Peyer's patch (tissue), 4 donors: ENCODE data around the gene PTCRA.

Experiments
- CTCF ChIP-seq, 6 experiments: fragments of 450-650 bp in 4 of 6; fragments of 200-600 bp in 2 of 6; sonication (generic) in 1 of 6; IDR thresholded peaks; one replicate each; pipeline ENCODE4 v1.5.1; 2017 to 2019; ENCODE audit warnings: antibody characterized with exemption in 6 of 6, mild to moderate bottlenecking in 3 of 6, moderate library complexity in 1 of 6
- POLR2A ChIP-seq, 2 donors: fragments of 450-650 bp; IDR thresholded peaks; one replicate each; pipeline ENCODE4 v1.5.1; 2017; ENCODE audit warnings: antibody characterized with exemption in 2 of 2, mild to moderate bottlenecking in 2 of 2, moderate library complexity in 2 of 2

- TF ChIP-seq CTCF (IDR thresholded peaks at IDR 0.05) (no peak), POLR2A (IDR thresholded peaks at IDR 0.05) (no peak)
Measured at GRCh38 chr6:42974919-42975505, 59.2 kb downstream of the PTCRA start.
